Sciatic nerve (tissue), 2 donors: ENCODE results near the gene STRN4. TPM values are rescaled to one million over a fixed set of nuclear protein-coding genes. Genes with fewer than 3 reads are reported as not detected.
"Not testable (repeated sequence)": the region's sequence is repeated elsewhere in the genome, so short reads cannot be mapped to it uniquely, and the experiment has no call there.

Experiments
- ATAC-seq: fragments of 200-7000 bp; cut with Tn5 transposase; one replicate; pipeline ENCODE4 v1.9.1; 2020; ENCODE audit warnings: mild to moderate bottlenecking, moderate library complexity
- DNase-seq: peaks from one replicate; pipeline ENCODE4 v3.0.0-alpha.2; 2020; ENCODE audit warnings: low spot score
- intact Hi-C: fragments of 100-400 bp; cut with DNase I; formaldehyde crosslinking; loops from one replicate; pipeline ENCODE4 v1.14.2; 2022
- total RNA-seq: library from RNA; stranded (reverse); fragmentation: NEBNext Ultra II Directional; extraction: Animal tissue kit (Norgen Biotek cat#: 25700); gene quantifications from one replicate; pipeline ENCODE4 v1.2.1, GENCODE V29; 2021
- donor health status: DM: no; HTN: no; CAD: no.
- donor health status: DM: no; HTN: no; CAD: no.

Gene STRN4
- total RNA-seq, 1 donor from 2014 or later, result 70.5 TPM

GRCh38 chr19:46718157-46718933, 27.9 kb downstream of the STRN4 start:
- DNase-seq (no peak), ATAC-seq (no peak)
- intact Hi-C loops, result no loop called here

GRCh38 chr19:46717716-46718143, 28.5 kb downstream of the STRN4 start:
- peak; percentile 3 for ATAC-seq
- no peak for DNase-seq
- intact Hi-C loops, result no loop called here

- ATAC-seq, result peak; percentile 93
- intact Hi-C loops, result no loop called here
- peak; percentile 97 for DNase-seq
Observed at GRCh38 chr19:46717034-46717715, 29.1 kb downstream of the STRN4 start, which contains the start of gene PRKD2. Gene PRKD2, minus strand, starts transcription at chr19:46717114. Its CDS starts 744 bp downstream, at chr19:46716370.

- peak; percentile 1 for ATAC-seq
- intact Hi-C loops, result no loop called here
- no peak for DNase-seq
Observed at GRCh38 chr19:46716672-46717033, 29.6 kb downstream of the STRN4 start.

- ATAC-seq (no peak), DNase-seq (no peak)
- intact Hi-C loops, result no loop called here
Observed at GRCh38 chr19:46715975-46716671, 30.1 kb downstream of the STRN4 start.

GRCh38 chr19:46715620-46715974, 30.7 kb downstream of the STRN4 start:
- ATAC-seq, result no peak
- intact Hi-C loops, result no loop called here
- no peak for DNase-seq

- intact Hi-C loops, result no loop called here
- no peak for ATAC-seq
- DNase-seq, result no peak
Observed at GRCh38 chr19:46714444-46715106, 31.7 kb downstream of the STRN4 start.

- peak; percentile 93 for DNase-seq
- peak; percentile 77 for ATAC-seq
- intact Hi-C loops, result no loop called here
Observed at GRCh38 chr19:46713781-46714443, 32.3 kb downstream of the STRN4 start.

- DNase-seq, ATAC-seq, intact Hi-C loops: not testable (repeated sequence)
Observed at GRCh38 chr19:46712768-46713338, 33.4 kb downstream of the STRN4 start.

GRCh38 chr19:46710687-46711086, 35.6 kb downstream of the STRN4 start:
- DNase-seq (no peak), ATAC-seq (no peak)
- intact Hi-C loops, result no loop called here

- ATAC-seq, result peak; percentile 81
- intact Hi-C loops, result no loop called here
- peak; percentile 90 for DNase-seq
Observed at GRCh38 chr19:46704379-46705076, 41.7 kb downstream of the STRN4 start.

GRCh38 chr19:46700704-46701103, 45.5 kb downstream of the STRN4 start:
- intact Hi-C loops, result no loop called here
- ATAC-seq (no peak), DNase-seq (no peak)

- ATAC-seq (no peak), DNase-seq (no peak)
- intact Hi-C loops, result no loop called here
Observed at GRCh38 chr19:46698395-46699321, 47.6 kb downstream of the STRN4 start.

- DNase-seq (peak; percentile 94), ATAC-seq (peak; percentile 96)
- intact Hi-C loops, result no loop called here
Observed at GRCh38 chr19:46697204-46697960, 48.9 kb downstream of the STRN4 start.

- intact Hi-C loops, result no loop called here
Observed at GRCh38 chr19:46696866-46697203, 49.4 kb downstream of the STRN4 start.

GRCh38 chr19:46696052-46696451, 50.2 kb downstream of the STRN4 start:
- intact Hi-C loops, result no loop called here
- no peak for ATAC-seq

More at GRCh38 chr19:46696866-46697203, 49.4 kb downstream of the STRN4 start:
- DNase-seq, result no peak
- ATAC-seq, result peak; percentile 1

More at GRCh38 chr19:46696052-46696451, 50.2 kb downstream of the STRN4 start:
- no peak for DNase-seq
